ENCODE data around the gene FBXL17.

FBXL17 gene

DNA sequence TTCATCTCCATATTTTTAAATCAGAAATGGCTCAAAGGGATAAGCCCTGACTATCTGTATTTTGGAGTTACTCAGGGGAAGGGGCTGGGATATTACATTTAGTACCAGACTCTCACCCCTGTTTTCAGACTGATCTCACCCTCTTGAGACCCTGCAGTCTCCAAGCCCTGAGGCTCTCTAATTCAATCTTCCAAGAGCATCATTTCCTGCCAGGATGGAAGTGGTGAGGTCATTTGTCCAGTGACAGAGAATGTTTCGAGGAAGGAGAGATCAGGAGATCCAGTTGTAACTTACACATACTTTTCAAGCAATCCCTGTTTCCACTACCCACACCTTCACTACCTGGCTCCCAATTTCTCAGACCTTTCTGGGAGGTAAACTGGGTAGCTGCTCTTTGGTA lies 415.7 kb downstream of the FBXL17 start:
- TF ChIP-seq, protein P1, sequence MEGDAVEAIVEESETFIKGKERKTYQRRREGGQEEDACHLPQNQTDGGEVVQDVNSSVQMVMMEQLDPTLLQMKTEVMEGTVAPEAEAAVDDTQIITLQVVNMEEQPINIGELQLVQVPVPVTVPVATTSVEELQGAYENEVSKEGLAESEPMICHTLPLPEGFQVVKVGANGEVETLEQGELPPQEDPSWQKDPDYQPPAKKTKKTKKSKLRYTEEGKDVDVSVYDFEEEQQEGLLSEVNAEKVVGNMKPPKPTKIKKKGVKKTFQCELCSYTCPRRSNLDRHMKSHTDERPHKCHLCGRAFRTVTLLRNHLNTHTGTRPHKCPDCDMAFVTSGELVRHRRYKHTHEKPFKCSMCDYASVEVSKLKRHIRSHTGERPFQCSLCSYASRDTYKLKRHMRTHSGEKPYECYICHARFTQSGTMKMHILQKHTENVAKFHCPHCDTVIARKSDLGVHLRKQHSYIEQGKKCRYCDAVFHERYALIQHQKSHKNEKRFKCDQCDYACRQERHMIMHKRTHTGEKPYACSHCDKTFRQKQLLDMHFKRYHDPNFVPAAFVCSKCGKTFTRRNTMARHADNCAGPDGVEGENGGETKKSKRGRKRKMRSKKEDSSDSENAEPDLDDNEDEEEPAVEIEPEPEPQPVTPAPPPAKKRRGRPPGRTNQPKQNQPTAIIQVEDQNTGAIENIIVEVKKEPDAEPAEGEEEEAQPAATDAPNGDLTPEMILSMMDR (IDR thresholded peaks at IDR 0.05; ENCODE audit: low read depth, low read length): no peak

DNA sequence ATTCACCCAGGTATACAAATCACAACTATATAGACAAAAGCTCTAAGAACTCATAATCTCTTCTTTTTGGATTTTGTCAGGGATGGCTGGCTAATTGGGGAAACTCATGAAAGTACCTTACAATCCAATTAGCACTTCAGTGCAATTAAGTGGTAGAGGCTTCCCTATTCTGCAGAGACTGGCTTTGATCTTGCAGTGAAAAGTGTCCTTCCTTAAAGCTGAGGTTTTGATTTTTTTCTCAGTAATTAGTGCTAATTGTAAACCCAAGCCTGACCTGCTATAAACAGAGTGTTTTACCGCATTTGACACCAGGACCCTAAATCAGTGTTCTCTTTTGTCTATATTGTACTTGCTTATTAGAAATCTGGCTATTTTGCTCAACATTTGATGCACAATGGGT lies 417.2 kb downstream of the FBXL17 start:
- TF ChIP-seq, protein P1 (IDR thresholded peaks at IDR 0.05; ENCODE audit: low read depth, low read length): no peak
- H3K4me3 ChIP-seq (ENCODE audit: low read depth, low read length): no peak overlapping the region

More for the DNA sequence above, 415.7 kb downstream of the FBXL17 start:
- no peak overlapping the region for H3K4me3 ChIP-seq (ENCODE audit: low read depth, low read length)

DNA sequence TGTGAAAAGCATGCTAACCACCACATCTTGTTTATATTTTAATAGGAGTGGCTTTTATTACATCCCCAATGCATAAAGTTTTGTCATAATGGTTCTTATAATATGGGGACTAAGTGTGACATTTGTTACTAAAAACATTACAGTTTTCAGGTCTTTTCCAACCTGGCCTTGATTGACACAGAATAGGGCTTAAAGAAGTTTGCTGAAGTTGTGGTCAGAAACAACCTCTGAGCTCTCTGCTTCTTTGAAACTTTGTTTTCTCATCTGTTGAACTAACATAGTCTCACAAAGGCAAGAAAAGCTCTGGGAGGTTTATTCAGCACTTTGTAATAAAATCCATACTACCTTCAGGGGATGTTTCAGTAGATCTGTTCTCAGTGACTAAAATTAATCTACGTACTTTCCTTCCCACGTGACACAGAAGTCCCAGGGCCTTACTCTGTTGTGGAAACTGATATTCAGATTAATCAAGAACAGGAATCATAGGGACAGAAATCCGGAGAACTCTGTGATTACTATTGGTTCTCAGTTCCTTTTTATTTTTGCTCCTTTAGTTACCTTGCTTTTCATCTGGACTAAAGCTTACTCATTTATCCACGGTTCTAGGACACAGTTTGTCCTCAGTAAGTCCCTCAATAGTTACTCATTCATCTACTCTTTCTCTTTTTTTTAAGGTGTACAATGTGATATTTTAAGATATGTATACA lies 422.2 kb downstream of the FBXL17 start:
- H3K4me3 ChIP-seq (ENCODE audit: low read depth, low read length): no peak overlapping the region
- TF ChIP-seq, protein P1 (IDR thresholded peaks at IDR 0.05; ENCODE audit: low read depth, low read length): no peak

DNA sequence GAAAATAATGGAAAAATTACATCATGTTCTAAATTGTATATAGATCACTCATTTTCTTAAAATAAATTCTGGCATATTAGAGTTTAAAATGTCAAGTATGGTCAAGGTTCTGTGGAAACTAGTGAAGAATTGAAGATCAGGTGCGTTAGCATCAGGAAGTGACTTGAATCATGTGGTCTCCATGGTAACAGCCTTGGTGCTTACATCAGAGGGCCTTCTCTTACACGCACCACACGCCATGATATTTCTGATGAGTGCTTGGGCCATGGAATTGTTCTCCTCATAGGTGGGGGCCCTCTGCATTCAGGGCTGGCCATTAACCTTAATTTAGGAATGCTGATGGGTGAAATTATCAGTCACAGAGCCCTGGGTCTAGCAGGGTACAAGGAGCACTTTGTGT lies 423.0 kb downstream of the FBXL17 start:
- no peak overlapping the region for H3K4me3 ChIP-seq (ENCODE audit: low read depth, low read length)
- TF ChIP-seq, protein P1 (IDR thresholded peaks at IDR 0.05; ENCODE audit: low read depth, low read length): no peak

DNA sequence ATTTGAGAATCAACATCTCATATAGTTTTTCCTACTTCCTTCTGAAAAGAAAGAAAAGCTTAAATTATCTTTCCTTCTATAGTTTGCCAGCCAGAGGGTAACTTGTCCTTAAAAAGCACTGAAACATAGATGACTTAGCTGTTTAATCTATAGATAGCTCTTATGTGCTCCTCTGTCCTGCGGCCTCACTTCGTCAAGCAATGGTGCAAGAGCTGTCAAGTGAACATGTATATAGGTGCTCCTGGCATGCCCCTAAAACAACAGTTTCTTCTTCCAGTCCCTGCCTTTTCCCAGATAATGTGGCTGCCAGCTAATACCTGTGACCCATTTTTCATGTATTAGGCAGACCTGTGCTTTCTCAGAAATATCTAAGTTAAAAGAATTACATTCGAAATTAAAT lies 423.5 kb downstream of the FBXL17 start:
- H3K4me3 ChIP-seq (ENCODE audit: low read depth, low read length): no peak overlapping the region
- TF ChIP-seq, protein P1 (IDR thresholded peaks at IDR 0.05; ENCODE audit: low read depth, low read length): no peak

DNA sequence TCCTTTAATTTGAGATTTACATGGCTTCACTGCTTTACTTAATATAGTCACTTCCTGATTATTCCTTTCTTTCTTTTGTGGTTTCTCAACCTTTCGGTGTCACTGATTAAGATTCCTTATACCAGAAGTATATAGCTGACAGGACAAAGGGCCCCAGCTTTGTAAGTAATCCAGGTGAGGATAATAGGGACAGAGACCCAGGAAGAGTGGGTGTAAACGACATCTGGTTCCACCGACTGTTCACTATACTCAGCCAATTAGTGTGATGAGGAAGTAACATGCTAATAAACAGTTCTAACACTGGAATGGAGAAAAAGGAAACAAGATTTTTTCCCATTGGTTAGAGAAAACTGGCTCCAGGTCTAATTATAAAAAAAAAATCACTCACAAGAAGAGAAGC lies 424.8 kb downstream of the FBXL17 start:
- no peak overlapping the region for H3K4me3 ChIP-seq (ENCODE audit: low read depth, low read length)
- TF ChIP-seq, protein P1 (IDR thresholded peaks at IDR 0.05; ENCODE audit: low read depth, low read length): no peak

DNA sequence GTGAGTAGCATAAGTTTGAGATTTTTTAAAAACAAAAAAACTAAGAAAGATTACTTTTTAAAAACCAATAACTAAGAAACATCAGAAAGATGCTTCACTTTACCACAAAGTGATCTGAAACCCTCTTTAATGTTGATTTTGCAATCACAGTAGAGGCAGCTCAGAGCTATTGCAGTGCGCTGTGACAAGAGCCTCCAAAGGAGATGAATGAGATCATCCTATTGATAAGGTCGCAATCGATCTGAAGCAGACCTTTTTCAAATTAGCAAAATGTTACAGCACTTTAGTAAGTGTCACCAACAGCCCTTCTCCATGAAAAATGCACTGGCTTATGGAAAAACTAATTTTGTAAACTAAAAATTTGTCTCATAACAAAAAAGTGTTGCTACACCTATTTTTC lies 426.6 kb downstream of the FBXL17 start:
- TF ChIP-seq, protein P1 (IDR thresholded peaks at IDR 0.05; ENCODE audit: low read depth, low read length): no peak

More for the DNA sequence above, 426.6 kb downstream of the FBXL17 start:
- no peak overlapping the region for H3K4me3 ChIP-seq (ENCODE audit: low read depth, low read length)

All from WI38 (cell line).